BLaER1 (cell line): ENCODE measurements around the gene PPP2R2C.
A peak's percentile ranks its signal among the peaks of the same experiment; 100 is the strongest.

Experiments used
- H3K27ac ChIP-seq: shearing (Covaris generic); formaldehyde crosslinking; 2 replicates; pipeline ENCODE4 v1.8.1; 2022
- H3K27me3 ChIP-seq: shearing (Covaris generic); formaldehyde crosslinking; 2 replicates; pipeline ENCODE4 v1.8.1; 2022
- H3K36me3 ChIP-seq: shearing (Covaris generic); formaldehyde crosslinking; 2 replicates; pipeline ENCODE4 v1.8.1; 2022
- H3K4me1 ChIP-seq: shearing (Covaris generic); formaldehyde crosslinking; 2 replicates; pipeline ENCODE4 v1.8.1; 2022
- H3K4me2 ChIP-seq: shearing (Covaris generic); formaldehyde crosslinking; 2 replicates; pipeline ENCODE4 v1.8.1; 2022
- H3K4me3 ChIP-seq: shearing (Covaris generic); formaldehyde crosslinking; 2 replicates; pipeline ENCODE4 v1.8.1; 2022
- H3K9ac ChIP-seq: shearing (Covaris generic); formaldehyde crosslinking; 2 replicates; pipeline ENCODE4 v1.8.1; 2022
- H3K9me3 ChIP-seq: shearing (Covaris generic); formaldehyde crosslinking; 2 replicates; pipeline ENCODE4 v1.8.1; 2022
- H4K20me1 ChIP-seq: shearing (Covaris generic); formaldehyde crosslinking; 2 replicates; pipeline ENCODE4 v1.8.1; 2022
- Cebpa-rat ChIP-seq: shearing (Covaris generic); IDR thresholded peaks from 2 replicates; pipeline ENCODE4 v1.8.1; 2022

PPP2R2C gene

GRCh38 chr4:6291784-6292297 lies 180.6 kb downstream of the PPP2R2C start:
- H3K27me3 ChIP-seq, result no peaks in the 10 kb centered on the region
- H3K27ac ChIP-seq, result no peak overlapping the region
- TF ChIP-seq Cebpa-rat, result no peak
- H3K4me1 ChIP-seq, result peaks cover 49% of the 10 kb centered on the region
- H3K9me3 ChIP-seq, result no peaks in the 10 kb centered on the region
- no peak overlapping the region for H3K4me3 ChIP-seq
- H3K9ac ChIP-seq, result no peak overlapping the region
- H4K20me1 ChIP-seq, result no peaks in the 10 kb centered on the region
- H3K36me3 ChIP-seq, result peaks cover 88% of the 10 kb centered on the region
- peak overlapping the region; percentile 61 for H3K4me2 ChIP-seq

- Histone ChIP-seq H3K9me3 (no peaks in the 10 kb centered on the region), H3K4me3 (no peak overlapping the region), H3K9ac (no peak overlapping the region), H3K4me2 (no peak overlapping the region), H4K20me1 (no peaks in the 10 kb centered on the region), H3K36me3 (peaks cover 87% of the 10 kb centered on the region), H3K4me1 (peaks cover 45% of the 10 kb centered on the region), H3K27me3 (no peaks in the 10 kb centered on the region), H3K27ac (no peak overlapping the region)
- TF ChIP-seq Cebpa-rat, result no peak
Observed at GRCh38 chr4:6290769-6291547, 181.5 kb downstream of the PPP2R2C start.

GRCh38 chr4:6290256-6290655 lies 182.2 kb downstream of the PPP2R2C start:
- Histone ChIP-seq H3K27me3 (no peaks in the 10 kb centered on the region), H3K9ac (no peak overlapping the region), H3K4me2 (no peak overlapping the region), H3K36me3 (peaks cover 86% of the 10 kb centered on the region), H3K27ac (no peak overlapping the region), H4K20me1 (no peaks in the 10 kb centered on the region), H3K4me3 (no peak overlapping the region), H3K4me1 (peaks cover 45% of the 10 kb centered on the region), H3K9me3 (no peaks in the 10 kb centered on the region)
- no peak for TF ChIP-seq Cebpa-rat

- Histone ChIP-seq H3K27ac (peak overlapping the region; percentile 44; the same call in 1 of the 2 replicates), H3K4me1 (peaks cover 58% of the 10 kb centered on the region), H3K4me2 (peak overlapping the region; percentile 46), H3K36me3 (peaks cover 73% of the 10 kb centered on the region), H3K9me3 (no peaks in the 10 kb centered on the region), H4K20me1 (0 out of 2 replicates have a peak, but pooled peaks cover 5% of the 10 kb centered on the region), H3K9ac (0 out of 2 replicates have a peak overlapping the region, but pooled peaks have one; percentile 17), H3K4me3 (no peak overlapping the region), H3K27me3 (no peaks in the 10 kb centered on the region)
- no peak for TF ChIP-seq Cebpa-rat
Observed at GRCh38 chr4:6288871-6289270, 183.5 kb downstream of the PPP2R2C start.

GRCh38 chr4:6288342-6288741 lies 184.1 kb downstream of the PPP2R2C start:
- 0 out of 2 replicates have a peak, but pooled peaks cover 5% of the 10 kb centered on the region for H4K20me1 ChIP-seq
- no peak overlapping the region for H3K4me2 ChIP-seq
- H3K9ac ChIP-seq, result no peak overlapping the region
- H3K9me3 ChIP-seq, result no peaks in the 10 kb centered on the region
- H3K27me3 ChIP-seq, result no peaks in the 10 kb centered on the region
- peaks cover 72% of the 10 kb centered on the region for H3K36me3 ChIP-seq
- no peak overlapping the region for H3K27ac ChIP-seq
- no peak overlapping the region for H3K4me3 ChIP-seq
- TF ChIP-seq Cebpa-rat, result no peak
- H3K4me1 ChIP-seq, result peaks cover 63% of the 10 kb centered on the region

- peaks cover 64% of the 10 kb centered on the region for H3K4me1 ChIP-seq
- H3K27me3 ChIP-seq, result no peaks in the 10 kb centered on the region
- H3K27ac ChIP-seq, result no peak overlapping the region
- no peak for TF ChIP-seq Cebpa-rat
- no peak overlapping the region for H3K4me3 ChIP-seq
- H3K36me3 ChIP-seq, result peaks cover 71% of the 10 kb centered on the region
- H3K4me2 ChIP-seq, result no peak overlapping the region
- H3K9me3 ChIP-seq, result no peaks in the 10 kb centered on the region
- H4K20me1 ChIP-seq, result peaks cover 8% of the 10 kb centered on the region; the same call in 1 of the 2 replicates
- no peak overlapping the region for H3K9ac ChIP-seq
Observed at GRCh38 chr4:6287017-6287788, 185.2 kb downstream of the PPP2R2C start.

- no peak overlapping the region for H3K9ac ChIP-seq
- peaks cover 65% of the 10 kb centered on the region for H3K36me3 ChIP-seq
- H3K9me3 ChIP-seq, result no peaks in the 10 kb centered on the region
- peak overlapping the region; percentile 56 for H3K4me2 ChIP-seq
- no peak overlapping the region for H3K4me3 ChIP-seq
- H3K27ac ChIP-seq, result no peak overlapping the region
- H3K4me1 ChIP-seq, result peaks cover 72% of the 10 kb centered on the region
- H4K20me1 ChIP-seq, result peaks cover 47% of the 10 kb centered on the region
- no peak for TF ChIP-seq Cebpa-rat
- H3K27me3 ChIP-seq, result no peaks in the 10 kb centered on the region
Observed at GRCh38 chr4:6283282-6283681, 189.1 kb downstream of the PPP2R2C start.

GRCh38 chr4:6282314-6282771 lies 190.1 kb downstream of the PPP2R2C start:
- H3K27me3 ChIP-seq, result no peaks in the 10 kb centered on the region
- H3K4me2 ChIP-seq, result peak overlapping the region; percentile 99
- H4K20me1 ChIP-seq, result peaks cover 56% of the 10 kb centered on the region
- TF ChIP-seq Cebpa-rat, result no peak; the same call in 1 of the 2 replicates
- H3K27ac ChIP-seq, result peak overlapping the region; percentile 38; the same call in 1 of the 2 replicates
- peaks cover 78% of the 10 kb centered on the region for H3K4me1 ChIP-seq
- H3K9me3 ChIP-seq, result no peaks in the 10 kb centered on the region
- peaks cover 56% of the 10 kb centered on the region for H3K36me3 ChIP-seq
- no peak overlapping the region for H3K4me3 ChIP-seq
- 0 out of 2 replicates have a peak overlapping the region, but pooled peaks have one; percentile 15 for H3K9ac ChIP-seq

- Histone ChIP-seq H3K36me3 (peaks cover 49% of the 10 kb centered on the region), H3K27ac (peak overlapping the region; percentile 38), H3K9ac (peak overlapping the region; percentile 41; the same call in 1 of the 2 replicates), H3K9me3 (no peaks in the 10 kb centered on the region), H4K20me1 (peaks cover 63% of the 10 kb centered on the region), H3K27me3 (no peaks in the 10 kb centered on the region), H3K4me3 (no peak overlapping the region), H3K4me1 (peaks cover 84% of the 10 kb centered on the region), H3K4me2 (peak overlapping the region; percentile 99)
- TF ChIP-seq Cebpa-rat, result no peak
Observed at GRCh38 chr4:6281436-6282313, 190.7 kb downstream of the PPP2R2C start.
